Activated B cell treated with CpG ODN at 0.5 μM for 24 hours (primary cell): Measurements from ENCODE around the gene SNRNP48. TPM values are rescaled to one million over a fixed set of nuclear protein-coding genes. Genes with fewer than 3 reads are reported as not detected.

Experiments
- ATAC-seq: fragments of 200-7000 bp; cut with Tn5 transposase; one replicate; pipeline ENCODE4 v1.10.0; 2021; ENCODE audit warnings: low read depth, mild to moderate bottlenecking, moderate library complexity
- CTCF ChIA-PET: fragments of 350-600 bp; sonication (Branson Sonifier 250); formaldehyde crosslinking; loops from one replicate; lab custom pipeline; 2021; ENCODE audit warnings: antibody characterized with exemption; lab: Charles Lee
- POLR2A ChIA-PET: fragments of 350-600 bp; sonication (Branson Sonifier 250); formaldehyde crosslinking; loops from one replicate; lab custom pipeline; 2021; ENCODE audit warnings: antibody characterized with exemption; lab: Charles Lee
- DNase-seq: peaks from one replicate; pipeline ENCODE4 v3.0.0; 2022
- H3K27ac Mint-ChIP-seq: one replicate; pipeline ENCODE4 v1.8.0; 2020; ENCODE audit warnings: mixed read lengths
- H3K27me3 Mint-ChIP-seq: one replicate; pipeline ENCODE4 v1.8.0; 2021; ENCODE audit warnings: mixed read lengths
- H3K36me3 Mint-ChIP-seq: one replicate; pipeline ENCODE4 v1.8.0; 2021; ENCODE audit warnings: low read depth, mixed read lengths
- H3K4me1 Mint-ChIP-seq: one replicate; pipeline ENCODE4 v1.8.0; 2021; ENCODE audit warnings: mixed read lengths
- H3K4me3 Mint-ChIP-seq: one replicate; pipeline ENCODE4 v1.8.0; 2020; ENCODE audit warnings: mild to moderate bottlenecking, mixed read lengths
- H3K9me3 Mint-ChIP-seq: one replicate; pipeline ENCODE4 v1.8.0; 2020; ENCODE audit warnings: mixed read lengths
- CTCF ChIP-seq: fragments of 200-600 bp; IDR thresholded peaks from one replicate; pipeline ENCODE4 v1.8.0; 2022; ENCODE audit warnings: antibody characterized with exemption, mild to moderate bottlenecking
- intact Hi-C: fragments of 100-400 bp; cut with micrococcal nuclease; formaldehyde crosslinking; loops from one replicate; pipeline ENCODE4 v1.15.1; 2024
- total RNA-seq: library from RNA; stranded (reverse); gene quantifications from 2 replicates; pipeline ENCODE4 v1.2.3, GENCODE V29; 2022

SNRNP48 gene
- total RNA-seq, 1 donor from 2014 or later = 18.7 TPM

GRCh38 chr6:7585287-7585930, 4.6 kb upstream of the SNRNP48 start:
- no peak overlapping the region for H3K27ac Mint-ChIP-seq
- ATAC-seq (no peak), DNase-seq (no peak)
- no peaks in the 10 kb centered on the region for H3K9me3 Mint-ChIP-seq
- intact Hi-C loops = no loop called here
- H3K27me3 Mint-ChIP-seq = peaks cover 7% of the 10 kb centered on the region
- peaks cover 11% of the 10 kb centered on the region for H3K4me1 Mint-ChIP-seq
- ChIA-PET POLR2A (no interaction called here), CTCF (no interaction called here)
- no peak overlapping the region for H3K4me3 Mint-ChIP-seq
- TF ChIP-seq CTCF = no peak
- peaks cover 5% of the 10 kb centered on the region for H3K36me3 Mint-ChIP-seq

- Mint-ChIP-seq H3K4me3 (no peak overlapping the region), H3K4me1 (peaks cover 30% of the 10 kb centered on the region), H3K9me3 (no peaks in the 10 kb centered on the region), H3K27ac (no peak overlapping the region), H3K27me3 (peaks cover 5% of the 10 kb centered on the region), H3K36me3 (peaks cover 8% of the 10 kb centered on the region)
- ChIA-PET POLR2A (interaction anchor here (0.7 kb wide), 1 partner anchor 373 kb away, joined by 5 read pairs; no protein-coding TSS in a partner anchor), CTCF (no interaction called here)
- intact Hi-C loops = no loop called here
- DNase-seq = no peak
- ATAC-seq = no peak
- TF ChIP-seq CTCF = no peak
Measured at GRCh38 chr6:7587631-7588100, 2.3 kb upstream of the SNRNP48 start.

- ATAC-seq (no peak), DNase-seq (no peak)
- POLR2A ChIA-PET = interaction anchor here (0.7 to 1.2 kb wide), 2 partner anchors 41 to 374 kb away, joined by 3 to 5 read pairs; no protein-coding TSS in a partner anchor
- H3K36me3 Mint-ChIP-seq = peaks cover 12% of the 10 kb centered on the region
- intact Hi-C loops = no loop called here
- H3K27ac Mint-ChIP-seq = no peak overlapping the region
- H3K9me3 Mint-ChIP-seq = no peaks in the 10 kb centered on the region
- H3K4me1 Mint-ChIP-seq = peaks cover 31% of the 10 kb centered on the region
- TF ChIP-seq CTCF = no peak
- peaks cover 1% of the 10 kb centered on the region for H3K27me3 Mint-ChIP-seq
- CTCF ChIA-PET = no interaction called here
- no peak overlapping the region for H3K4me3 Mint-ChIP-seq
Measured at GRCh38 chr6:7588506-7588905, 1.5 kb upstream of the SNRNP48 start.

- no peaks in the 10 kb centered on the region for H3K9me3 Mint-ChIP-seq
- no peak for TF ChIP-seq CTCF
- H3K4me1 Mint-ChIP-seq = peaks cover 31% of the 10 kb centered on the region
- H3K36me3 Mint-ChIP-seq = peaks cover 12% of the 10 kb centered on the region
- POLR2A ChIA-PET = interaction anchor here (0.6 to 1.2 kb wide), 5 partner anchors 42 to 1586 kb away, joined by 3 to 17 read pairs (median 3); partner anchors contain the start of genes CAGE1 and RIOK1
- ATAC-seq = no peak
- peaks cover 1% of the 10 kb centered on the region for H3K27me3 Mint-ChIP-seq
- H3K4me3 Mint-ChIP-seq = peak overlapping the region; percentile 98
- DNase-seq = no peak
- H3K27ac Mint-ChIP-seq = peak overlapping the region; percentile 84
- intact Hi-C loops = no loop called here
- CTCF ChIA-PET = interaction anchor here (1.0 to 1.5 kb wide), 2 partner anchors 313 to 470 kb away, joined by 3 to 5 read pairs; no protein-coding TSS in a partner anchor
Measured at GRCh38 chr6:7589221-7589620, 777 bp upstream of the SNRNP48 start.

- ChIA-PET CTCF (no interaction called here), POLR2A (interaction anchor here (0.7 kb wide), 1 partner anchor 279 kb away, joined by 3 read pairs; no protein-coding TSS in a partner anchor)
- no peak for DNase-seq
- peaks cover 28% of the 10 kb centered on the region for H3K36me3 Mint-ChIP-seq
- no peaks in the 10 kb centered on the region for H3K9me3 Mint-ChIP-seq
- intact Hi-C loops = loop anchor here (1.0 to 5.0 kb wide), 8 partner anchors 22 to 844 kb away; partner anchors contain the start of genes BLOC1S5, CAGE1, EEF1E1 and RIOK1
- H3K27me3 Mint-ChIP-seq = no peaks in the 10 kb centered on the region
- peak overlapping the region; percentile 57 for H3K27ac Mint-ChIP-seq
- H3K4me3 Mint-ChIP-seq = peak overlapping the region; percentile 98
- peaks cover 31% of the 10 kb centered on the region for H3K4me1 Mint-ChIP-seq
- TF ChIP-seq CTCF = no peak
- no peak for ATAC-seq
Measured at GRCh38 chr6:7590918-7591302, 912 bp downstream of the SNRNP48 start.
